Endothelial cell of umbilical vein (primary cell): Measurements from ENCODE around the gene ARID3B. TPM values are rescaled to one million over a fixed set of nuclear protein-coding genes. Genes with fewer than 3 reads are reported as not detected.

ENCODE experiments used
- BruUV-seq: library from RNA; stranded (reverse); fragments of 400-500 nt; replicated peaks from 2 replicates; lab custom pipeline; 2021; lab: Mats Ljungman, UMichigan
- CTCF ChIA-PET: fragments of 300-600, 350-600 bp; sonication (Branson Sonifier 250); formaldehyde crosslinking; loops from one replicate; lab custom pipeline; 2021; ENCODE audit warnings: antibody characterized with exemption, inconsistent platforms; lab: Charles Lee
- POLR2A ChIA-PET: fragments of 300-600, 350-600 bp; sonication (Branson Sonifier 250); formaldehyde crosslinking; loops from one replicate; lab custom pipeline; 2021; ENCODE audit warnings: antibody characterized with exemption, inconsistent platforms; lab: Charles Lee
- DNase-seq: peaks from one replicate; pipeline ENCODE4 v3.0.0-alpha.2; 2011; ENCODE audit warnings: low read depth, low spot score
- FAIRE-seq: peaks from 2 replicates; lab custom pipeline; 2011; peaks lifted over from hg19 to GRCh38; lab: Jason Lieb, UNC
- H2AFZ ChIP-seq: 2 replicates; pipeline ENCODE4 v1.6.0; 2012; ENCODE audit warnings: low read depth, low read length, control low read depth, inconsistent platforms
- H3K27ac ChIP-seq: 2 replicates; pipeline ENCODE4 v1.5.1; 2011; ENCODE audit warnings: low read depth, mild to moderate bottlenecking, control low read depth, low read length, moderate library complexity; ENCODE audit not compliant: insufficient read depth
- H3K27me3 ChIP-seq, 2 experiments: 2 replicates each; pipeline versions ENCODE4 v1.6.0 to v1.6.1; 2011; ENCODE audit warnings: low read length in 2 of 2, mixed read lengths in 1 of 2; ENCODE audit not compliant: control insufficient read depth in 2 of 2, insufficient read depth in 2 of 2
- H3K36me3 ChIP-seq, 2 experiments: 2 replicates in 1 of 2; 3 replicates in 1 of 2; pipeline ENCODE4 v1.5.1; 2011; ENCODE audit warnings: low read length in 2 of 2, mild to moderate bottlenecking in 1 of 2, moderate library complexity in 1 of 2; ENCODE audit not compliant: control insufficient read depth in 2 of 2, insufficient read depth in 2 of 2; ENCODE audit errors: extremely low read depth in 1 of 2
- H3K4me1 ChIP-seq: 3 replicates; pipeline ENCODE4 v1.5.1; 2011; ENCODE audit warnings: mild to moderate bottlenecking, low read length; ENCODE audit not compliant: control insufficient read depth, insufficient read depth; ENCODE audit errors: extremely low read depth
- H3K4me2 ChIP-seq: 2 replicates; pipeline ENCODE4 v1.6.1; 2011; ENCODE audit warnings: low read length, control low read depth, mixed read lengths; ENCODE audit not compliant: insufficient read depth
- H3K4me3 ChIP-seq, 3 experiments: fragments of 200-600 bp in 1 of 3; sonication (generic), shearing (Covaris generic) in 1 of 3; replicated peaks in 1 of 3; 2 replicates each; pipeline ENCODE4 v1.5.1; 2011 to 2016; ENCODE audit warnings: control low read depth in 3 of 3, low read length in 3 of 3, mild to moderate bottlenecking in 2 of 3, inconsistent platforms in 1 of 3, low read depth in 1 of 3, moderate library complexity in 1 of 3; ENCODE audit not compliant: insufficient read depth in 1 of 3
- H3K79me2 ChIP-seq: 2 replicates; pipeline ENCODE4 v1.6.0; 2012; ENCODE audit warnings: low read length, inconsistent platforms; ENCODE audit not compliant: control insufficient read depth, insufficient read depth
- H3K9ac ChIP-seq: replicated peaks from 2 replicates; pipeline ENCODE3; 2011; ENCODE audit warnings: low read length, control low read depth; ENCODE audit not compliant: insufficient read depth; ENCODE audit errors: extremely low read depth
- H3K9me1 ChIP-seq: replicated peaks from 3 replicates; pipeline ENCODE4 v1.6.0; 2011; ENCODE audit warnings: mild to moderate bottlenecking, low read length; ENCODE audit not compliant: control insufficient read depth, insufficient read depth; ENCODE audit errors: extremely low read depth
- H3K9me3 ChIP-seq: replicated peaks from 2 replicates; pipeline ENCODE4 v1.5.1; 2012; ENCODE audit warnings: low read length, inconsistent platforms; ENCODE audit not compliant: control insufficient read depth, insufficient read depth
- H4K20me1 ChIP-seq: replicated peaks from 2 replicates; pipeline ENCODE3; 2011; ENCODE audit warnings: mild to moderate bottlenecking, low read length; ENCODE audit not compliant: control insufficient read depth, insufficient read depth; ENCODE audit errors: extremely low read depth
- CTCF ChIP-seq, 2 donors: IDR thresholded peaks; 1 replicate in 1 of 2; 2 replicates in 1 of 2; pipeline ENCODE4 v1.5.1; 2011; ENCODE audit warnings: low read length in 2 of 2, mild to moderate bottlenecking in 2 of 2, moderate library complexity in 2 of 2, control low read depth in 1 of 2, inconsistent platforms in 1 of 2, low read depth in 1 of 2; ENCODE audit not compliant: insufficient read depth in 1 of 2; ENCODE audit errors: extremely low read depth in 1 of 2
- EZH2 ChIP-seq: IDR thresholded peaks from 2 replicates; pipeline ENCODE4 v1.6.1; 2012; ENCODE audit warnings: borderline replicate concordance, low read depth, mild to moderate bottlenecking, moderate library complexity, low read length, inconsistent platforms; ENCODE audit not compliant: severe bottlenecking
- FOS ChIP-seq: IDR thresholded peaks from 2 replicates; pipeline ENCODE4 v1.6.1; 2011; ENCODE audit warnings: mild to moderate bottlenecking, low read length, moderate library complexity, borderline replicate concordance; ENCODE audit not compliant: insufficient read depth
- GATA2 ChIP-seq: IDR thresholded peaks from 2 replicates; pipeline ENCODE4 v1.7.0; 2011; ENCODE audit warnings: low read depth, mild to moderate bottlenecking, moderate library complexity, mixed read lengths, low read length; ENCODE audit not compliant: insufficient read length, insufficient read depth
- JUN ChIP-seq: IDR thresholded peaks from 2 replicates; pipeline ENCODE4 v1.6.1; 2011; ENCODE audit warnings: borderline replicate concordance, low read depth; ENCODE audit not compliant: insufficient read length, insufficient read depth
- MAX ChIP-seq: IDR thresholded peaks from 2 replicates; pipeline ENCODE4 v1.6.1; 2011; ENCODE audit not compliant: insufficient read depth, insufficient read length
- MYC ChIP-seq: IDR thresholded peaks from one replicate; pipeline ENCODE4 v1.6.1; 2011; ENCODE audit warnings: mild to moderate bottlenecking, low read depth, low read length
- POLR2A ChIP-seq: IDR thresholded peaks from 2 replicates; pipeline ENCODE4 v1.6.1; 2012; ENCODE audit warnings: low read depth, mild to moderate bottlenecking, control low read depth, low read length
- POLR2AphosphoS5 ChIP-seq: IDR thresholded peaks from 2 replicates; pipeline ENCODE4 v1.6.1; 2012; ENCODE audit warnings: low read depth, mild to moderate bottlenecking, control low read depth, low read length, moderate library complexity; ENCODE audit not compliant: insufficient read depth
- dilution Hi-C: fragments of 300-500 bp; cut with MboI; formaldehyde crosslinking; loops from one replicate; pipeline ENCODE4 v1.15.0; 2019; ENCODE audit warnings: low sequenced_read_pairs; ENCODE audit not compliant: extremely low pct_ligation_motif_present
- intact Hi-C: fragments of 100-400 bp; cut with micrococcal nuclease; formaldehyde crosslinking; loops from one replicate; pipeline ENCODE4 v1.10.0; 2022
- polyA plus RNA-seq, 4 experiments: library from polyadenylated mRNA; depleted of rRNA in 3 of 4; stranded (reverse) in 3 of 4; unstranded in 1 of 4; fragments of >200 nt; gene quantifications; 2 replicates each; pipeline versions ENCODE4 v1.2.1 to v1.2.3, GENCODE V29; 2011 to 2012; ENCODE audit warnings: missing spikeins in 1 of 4
- total RNA-seq: library from RNA; stranded (reverse); gene quantifications from 2 replicates; pipeline ENCODE4 v1.2.3, GENCODE V29; 2021

The ARID3B gene
- total and polyA plus RNA-seq, 2 donors (not counting 3 experiments of a cell fraction or from before 2014, with no cell fraction given): 6.2 to 10.0 TPM

GRCh38 chr15:74578496-74578994 lies 37.5 kb downstream of the ARID3B start:
- H3K27ac ChIP-seq: no peak overlapping the region
- no peaks in the 10 kb centered on the region for H3K79me2 ChIP-seq
- H3K27me3 ChIP-seq: no peaks in the 10 kb centered on the region
- ChIA-PET POLR2A (no interaction called here), CTCF (interaction anchor here (1.2 kb wide), 1 partner anchor 9 kb away, joined by 3 read pairs; no protein-coding TSS in a partner anchor)
- peaks cover 23% of the 10 kb centered on the region for H3K4me1 ChIP-seq
- TF ChIP-seq POLR2A: no peak
- no peak for TF ChIP-seq MAX
- no peaks in the 10 kb centered on the region for H3K36me3 ChIP-seq
- no peaks in the 10 kb centered on the region for H4K20me1 ChIP-seq
- H3K9me3 ChIP-seq: no peaks in the 10 kb centered on the region
- no peak overlapping the region for H3K9ac ChIP-seq
- H3K9me1 ChIP-seq: no peaks in the 10 kb centered on the region
- no peak overlapping the region for H3K4me2 ChIP-seq
- no TSS peak for BruUV-seq
- FAIRE-seq: no peak
- no peak overlapping the region for H3K4me3 ChIP-seq
- dilution Hi-C loops: no loop called here
- no peak overlapping the region for H2AFZ ChIP-seq
- intact Hi-C loops: no loop called here
- no peak for DNase-seq

- intact Hi-C loops: no loop called here
- POLR2A ChIA-PET: no interaction called here
- Histone ChIP-seq H3K9ac (no peak overlapping the region), H3K9me1 (no peaks in the 10 kb centered on the region), H3K36me3 (no peaks in the 10 kb centered on the region), H2AFZ (no peak overlapping the region), H4K20me1 (no peaks in the 10 kb centered on the region), H3K4me1 (peaks cover 18% of the 10 kb centered on the region), H3K9me3 (no peaks in the 10 kb centered on the region), H3K27ac (no peak overlapping the region), H3K79me2 (no peaks in the 10 kb centered on the region), H3K4me2 (no peak overlapping the region), H3K27me3 (no peaks in the 10 kb centered on the region), H3K4me3 (no peak overlapping the region)
- CTCF ChIA-PET: interaction anchor here (1.2 kb wide), 1 partner anchor 9 kb away, joined by 3 read pairs; no protein-coding TSS in a partner anchor
- dilution Hi-C loops: no loop called here
- BruUV-seq: no TSS peak
- FAIRE-seq (no peak), DNase-seq (no peak)
- TF ChIP-seq MAX: no peak
- TF ChIP-seq POLR2A: no peak
- no peak for TF ChIP-seq MYC
- no peak for TF ChIP-seq CTCF (IDR thresholded peaks at IDR 0.05; ENCODE audit: extremely low read depth in 1 of 2, insufficient read depth in 1 of 2, low read depth in 1 of 2, low read length in 2 of 2)
- TF ChIP-seq JUN: no peak
- no peak for TF ChIP-seq FOS
- no peak for TF ChIP-seq POLR2AphosphoS5
- no peak for TF ChIP-seq GATA2
- TF ChIP-seq EZH2: no peak
These were observed 38.0 kb downstream of the ARID3B start for GRCh38 chr15:74579001-74579400.
